ENCODE measurements around the gene ZCCHC8. TPM values are rescaled to one million over a fixed set of nuclear protein-coding genes. Genes with fewer than 3 reads are reported as not detected.
"Not testable (repeated sequence)": the region's sequence is repeated elsewhere in the genome, so short reads cannot be mapped to it uniquely, and the experiment has no call there.

ZCCHC8 gene
- total RNA-seq, 2 donors from 2014 or later, result 18.7 to 20.0 TPM

- ATAC-seq, result no peak
- no peak for DNase-seq
- intact Hi-C loops (cut with DNase I, micrococcal nuclease), result no loop called here
Measured at GRCh38 chr12:122515275-122515674, 14.5 kb upstream of the ZCCHC8 start.

- no peak for DNase-seq
- intact Hi-C loops (cut with DNase I, micrococcal nuclease), result no loop called here
- no peak for ATAC-seq
Measured at GRCh38 chr12:122513660-122514059, 12.9 kb upstream of the ZCCHC8 start.

GRCh38 chr12:122513028-122513427 is 12.3 kb upstream of the ZCCHC8 start:
- ATAC-seq; DNase-seq; intact Hi-C loops (cut with DNase I, micrococcal nuclease): not testable (repeated sequence)

- ATAC-seq (no peak), DNase-seq (no peak)
- intact Hi-C loops (cut with DNase I, micrococcal nuclease), result no loop called here
Measured at GRCh38 chr12:122508163-122508562, 7.4 kb upstream of the ZCCHC8 start.

- intact Hi-C loops (cut with DNase I, micrococcal nuclease), result no loop called here
- no peak for ATAC-seq
Measured at GRCh38 chr12:122506393-122506938, 5.7 kb upstream of the ZCCHC8 start.

GRCh38 chr12:122505419-122506051 is 4.8 kb upstream of the ZCCHC8 start:
- intact Hi-C loops (cut with DNase I, micrococcal nuclease), result no loop called here
- DNase-seq (no peak), ATAC-seq (no peak)

More at GRCh38 chr12:122506393-122506938, 5.7 kb upstream of the ZCCHC8 start:
- no peak for DNase-seq

GRCh38 chr12:122503783-122504590 is 3.3 kb upstream of the ZCCHC8 start:
- DNase-seq, result no peak
- intact Hi-C loops (cut with DNase I, micrococcal nuclease), result no loop called here
- no peak for ATAC-seq

GRCh38 chr12:122503147-122503751 is 2.5 kb upstream of the ZCCHC8 start:
- DNase-seq (no peak), ATAC-seq (no peak)
- intact Hi-C loops (cut with DNase I, micrococcal nuclease), result no loop called here

GRCh38 chr12:122501489-122501989 is 807 bp upstream of the ZCCHC8 start:
- no peak for ATAC-seq
- intact Hi-C loops (cut with DNase I, micrococcal nuclease), result no loop called here
- no peak for DNase-seq

- intact Hi-C loops (cut with DNase I, micrococcal nuclease), result no loop called here
- ATAC-seq (peak; percentile 72), DNase-seq (peak; percentile 59 to 72)
Measured at GRCh38 chr12:122499991-122500684, 594 bp downstream of the ZCCHC8 start.

- intact Hi-C loops (cut with DNase I, micrococcal nuclease), result no loop called here
- ATAC-seq, result no peak
- DNase-seq, result no peak
Measured at GRCh38 chr12:122495258-122495657, 5.5 kb downstream of the ZCCHC8 start.

GRCh38 chr12:122493222-122493621 is 7.5 kb downstream of the ZCCHC8 start:
- ATAC-seq; DNase-seq; intact Hi-C loops (cut with DNase I, micrococcal nuclease): not testable (repeated sequence)

GRCh38 chr12:122491991-122492390 is 8.7 kb downstream of the ZCCHC8 start:
- ATAC-seq (no peak), DNase-seq (no peak)
- intact Hi-C loops (cut with DNase I, micrococcal nuclease), result no loop called here

- intact Hi-C loops (cut with DNase I, micrococcal nuclease), result no loop called here
- DNase-seq (no peak), ATAC-seq (no peak)
Measured at GRCh38 chr12:122489038-122489437, 11.7 kb downstream of the ZCCHC8 start.

- ATAC-seq; DNase-seq; intact Hi-C loops (cut with DNase I, micrococcal nuclease): not testable (repeated sequence)
Measured at GRCh38 chr12:122487807-122488206, 12.9 kb downstream of the ZCCHC8 start.

- intact Hi-C loops (cut with DNase I, micrococcal nuclease), result no loop called here
- ATAC-seq (no peak), DNase-seq (no peak)
Measured at GRCh38 chr12:122486805-122487426, 13.8 kb downstream of the ZCCHC8 start.

- DNase-seq; intact Hi-C loops (cut with DNase I, micrococcal nuclease); ATAC-seq: not testable (repeated sequence)
Measured at GRCh38 chr12:122486360-122486759, 14.4 kb downstream of the ZCCHC8 start.

GRCh38 chr12:122484385-122484784 is 16.3 kb downstream of the ZCCHC8 start:
- DNase-seq; ATAC-seq; intact Hi-C loops (cut with DNase I, micrococcal nuclease): not testable (repeated sequence)

All from left colon (tissue), 2 donors.